Activated CD4-positive, alpha-beta T cell treated with anti-CD3 and anti-CD28 coated beads, Interleukin-2, Interleukin-6, amounts not matched to agents 100 ng/mL and 50 ng/mL, durations not matched to agents 16 hours and 8 hours (primary cell): Measurements from ENCODE around the gene SERINC1.

Source experiments
- DNase-seq: peaks from one replicate; pipeline ENCODE4 v3.0.0-alpha.2; 2020

The SERINC1 gene

GRCh38 chr6:122431780-122432179, 39.8 kb downstream of the SERINC1 start:
- DNase-seq: no peak

GRCh38 chr6:122429323-122429722, 42.3 kb downstream of the SERINC1 start:
- DNase-seq: no peak

GRCh38 chr6:122428781-122429180, 42.8 kb downstream of the SERINC1 start:
- DNase-seq: no peak

- no peak for DNase-seq
Measured at GRCh38 chr6:122426597-122426996, 45.0 kb downstream of the SERINC1 start.

GRCh38 chr6:122423734-122424133, 47.9 kb downstream of the SERINC1 start:
- DNase-seq: no peak

- DNase-seq: peak; percentile 78
Measured at GRCh38 chr6:122422614-122423267, 48.9 kb downstream of the SERINC1 start.

GRCh38 chr6:122422003-122422402, 49.6 kb downstream of the SERINC1 start:
- no peak for DNase-seq

GRCh38 chr6:122416825-122417224, 54.8 kb downstream of the SERINC1 start:
- no peak for DNase-seq

GRCh38 chr6:122412001-122412400, 59.6 kb downstream of the SERINC1 start:
- DNase-seq: no peak

- DNase-seq: no peak
Measured at GRCh38 chr6:122408702-122409458, 62.7 kb downstream of the SERINC1 start.

- no peak for DNase-seq
Measured at GRCh38 chr6:122408240-122408639, 63.4 kb downstream of the SERINC1 start.

GRCh38 chr6:122407712-122408111, 63.9 kb downstream of the SERINC1 start:
- DNase-seq: no peak

GRCh38 chr6:122406187-122406586, 65.4 kb downstream of the SERINC1 start:
- DNase-seq: no peak

GRCh38 chr6:122405417-122405816, 66.2 kb downstream of the SERINC1 start:
- DNase-seq: no peak

- DNase-seq: no peak
Measured at GRCh38 chr6:122404444-122404843, 67.2 kb downstream of the SERINC1 start.

- DNase-seq: no peak
Measured at GRCh38 chr6:122401104-122401503, 70.5 kb downstream of the SERINC1 start.

GRCh38 chr6:122400462-122401089, 71.0 kb downstream of the SERINC1 start:
- no peak for DNase-seq

GRCh38 chr6:122400121-122400450, 71.5 kb downstream of the SERINC1 start:
- no peak for DNase-seq

- peak; percentile 98 for DNase-seq
Measured at GRCh38 chr6:122399348-122400120, 72.1 kb downstream of the SERINC1 start, which contains the start of gene HSF2. Gene HSF2 (plus strand): TSS chr6:122399652. CDS start chr6:122399738, 86 bp downstream.

- no peak for DNase-seq
Measured at GRCh38 chr6:122399055-122399347, 72.6 kb downstream of the SERINC1 start.

- no peak for DNase-seq
Measured at GRCh38 chr6:122394016-122394415, 77.6 kb downstream of the SERINC1 start.

- peak; percentile 72 for DNase-seq
Measured at GRCh38 chr6:122393351-122393896, 78.2 kb downstream of the SERINC1 start.
